A673 (cell line): ENCODE data around the gene OBP2B.

Source experiments
- CTCF ChIP-seq: fragments of 300-800, 200-600 bp; sonication (generic); conservative IDR thresholded peaks from 2 replicates; pipeline ENCODE4 v1.5.1; 2017; ENCODE audit warnings: low read depth, mild to moderate bottlenecking, antibody characterized with exemption, low read length, moderate library complexity, mixed read lengths
- EZH2 ChIP-seq: fragments of 200-600 bp; sonication (generic); IDR thresholded peaks from 2 replicates; pipeline ENCODE4 v1.6.1; 2017; ENCODE audit warnings: borderline replicate concordance, low read depth, mild to moderate bottlenecking, mixed read lengths, antibody characterized with exemption, low read length; ENCODE audit not compliant: poor library complexity, severe bottlenecking

DNA sequence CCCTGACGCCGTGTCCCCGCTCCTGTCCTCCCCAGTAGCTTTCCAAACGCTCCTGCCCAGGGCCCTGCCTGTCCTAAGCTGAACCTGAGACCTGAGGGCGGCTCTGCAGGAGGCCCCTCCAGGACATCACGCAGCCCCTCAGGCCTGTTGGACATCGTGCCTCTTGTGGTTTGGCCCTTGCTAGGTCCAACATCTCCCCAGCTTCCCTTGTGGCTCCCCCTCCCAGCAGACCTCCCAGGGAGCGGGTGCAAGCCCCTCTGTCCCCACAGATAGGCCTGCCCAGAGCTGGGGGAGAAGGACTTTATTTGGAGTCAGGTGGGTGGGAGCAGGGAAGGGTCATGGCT lies 4.1 kb downstream of the OBP2B start:
- TF ChIP-seq CTCF (no peak), EZH2 (no peak)
